Parathyroid adenoma (tissue), 2 donors: Measurements from ENCODE around the gene SIRPG.
"Not testable (repeated sequence)": the region's sequence is repeated elsewhere in the genome, so short reads cannot be mapped to it uniquely, and the experiment has no call there.

Experiments used
- H2AFZ ChIP-seq: fragments of 300-600 bp; sonication (generic); one replicate; pipeline ENCODE4 v1.7.0; 2017; ENCODE audit warnings: antibody characterized with exemption, mild to moderate bottlenecking
- H3K27ac ChIP-seq: fragments of 300-600 bp; sonication (generic); one replicate; pipeline ENCODE4 v1.7.0; 2017
- H3K27me3 ChIP-seq: fragments of 300-600 bp; sonication (generic); one replicate; pipeline ENCODE4 v1.7.0; 2017; ENCODE audit warnings: low read length; ENCODE audit not compliant: control insufficient read depth, insufficient read depth
- H3K36me3 ChIP-seq: fragments of 300-600 bp; sonication (generic); one replicate; pipeline ENCODE4 v1.7.0; 2017; ENCODE audit warnings: low read length; ENCODE audit not compliant: control insufficient read depth, insufficient read depth
- H3K4me1 ChIP-seq: fragments of 300-600 bp; sonication (generic); one replicate; pipeline ENCODE4 v1.7.0; 2017; ENCODE audit warnings: control low read depth
- H3K4me2 ChIP-seq: fragments of 300-600 bp; sonication (generic); one replicate; pipeline ENCODE4 v1.7.0; 2017; ENCODE audit warnings: low read length
- H3K4me3 ChIP-seq: fragments of 300-600 bp; sonication (generic); one replicate; pipeline ENCODE4 v1.7.0; 2017; ENCODE audit warnings: low read depth, low read length
- H3K79me2 ChIP-seq: fragments of 300-600 bp; sonication (generic); one replicate; pipeline ENCODE4 v1.7.0; 2017; ENCODE audit warnings: control low read depth
- H3K9ac ChIP-seq: fragments of 300-600 bp; sonication (generic); one replicate; pipeline ENCODE4 v1.7.0; 2017; ENCODE audit warnings: mild to moderate bottlenecking
- H3K9me3 ChIP-seq: fragments of 300-600 bp; sonication (generic); one replicate; pipeline ENCODE4 v1.7.0; 2017; ENCODE audit warnings: low read length; ENCODE audit not compliant: control insufficient read depth
- CTCF ChIP-seq: fragments of 300-600 bp; sonication (generic); IDR thresholded peaks from one replicate; pipeline ENCODE4 v1.7.0; 2017; ENCODE audit warnings: antibody characterized with exemption, mild to moderate bottlenecking
- donor health status: primary hyperparathyroidism.

The SIRPG gene

DNA sequence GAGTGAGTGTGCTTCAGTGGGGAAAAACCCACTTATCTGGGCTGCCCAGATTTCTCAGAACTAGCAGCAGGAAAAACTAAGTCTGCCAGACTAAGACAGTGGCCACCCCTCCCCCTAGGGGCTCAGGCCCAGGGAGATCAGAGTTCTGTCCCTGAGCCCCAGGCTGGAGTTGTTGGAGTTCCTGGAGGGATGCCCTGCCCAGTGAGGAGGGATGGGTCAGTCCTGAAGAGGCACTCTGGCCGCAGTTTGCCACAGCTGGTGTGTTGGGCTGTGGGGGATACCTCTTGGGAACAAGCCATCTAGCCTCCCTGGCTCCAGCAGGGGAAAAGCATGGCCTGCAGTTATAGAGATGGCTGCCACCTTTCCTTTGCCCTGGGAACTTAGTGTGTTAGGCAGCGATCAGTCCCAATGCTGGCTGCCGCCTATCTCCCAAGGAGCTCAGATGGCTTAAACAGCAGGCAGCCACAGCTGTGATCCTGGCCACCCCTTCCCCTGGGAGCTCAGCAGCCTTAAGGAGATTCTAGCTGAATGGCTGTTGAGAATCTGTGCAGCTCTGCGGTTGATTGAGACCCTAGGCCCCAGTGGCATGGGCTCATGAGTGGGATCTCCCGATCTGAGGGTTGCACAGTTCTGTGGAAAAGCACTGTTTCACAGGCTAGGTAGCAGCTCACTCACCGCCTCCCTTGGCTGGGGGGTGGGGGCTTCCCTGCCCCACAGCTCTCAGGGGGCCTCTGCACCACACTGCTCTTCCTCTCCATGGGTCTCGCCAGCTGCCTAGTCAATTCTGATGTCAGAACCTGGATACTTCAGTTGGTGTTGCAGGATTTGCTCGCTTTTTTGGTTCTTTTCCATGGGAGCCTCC, 13.2 kb downstream of the SIRPG start:
- no peak overlapping the region for H3K4me2 ChIP-seq
- H3K36me3 ChIP-seq: no peaks in the 10 kb centered on the region
- no peaks in the 10 kb centered on the region for H3K9me3 ChIP-seq
- H3K4me3 ChIP-seq: no peak overlapping the region
- no peaks in the 10 kb centered on the region for H3K79me2 ChIP-seq
- H3K9ac ChIP-seq: no peak overlapping the region
- H3K27ac ChIP-seq: no peak overlapping the region
- no peaks in the 10 kb centered on the region for H3K27me3 ChIP-seq
- no peak overlapping the region for H2AFZ ChIP-seq
- H3K4me1 ChIP-seq: no peaks in the 10 kb centered on the region
- TF ChIP-seq CTCF: no peak

DNA sequence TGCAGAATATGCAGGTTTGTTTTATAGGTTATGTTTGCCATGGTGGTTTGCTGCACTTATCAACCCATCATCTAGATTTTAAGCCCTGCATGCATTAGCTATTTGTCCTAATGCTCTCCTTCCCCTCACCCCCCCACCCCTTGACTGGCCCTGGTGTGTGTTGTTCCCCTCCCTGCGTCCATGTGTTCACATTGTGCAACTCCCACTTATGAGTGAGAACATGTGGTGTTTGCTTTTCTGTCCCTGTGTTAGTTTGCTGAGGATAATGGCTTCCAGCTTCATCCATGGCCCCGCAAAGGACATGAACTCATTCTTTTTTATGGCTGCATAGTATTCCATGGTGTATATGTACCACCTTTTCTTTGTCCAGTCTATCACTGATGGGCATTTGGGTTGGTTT, 18.9 kb downstream of the SIRPG start:
- not testable (repeated sequence) for H3K79me2 ChIP-seq, H3K9me3 ChIP-seq, H3K27ac ChIP-seq, H2AFZ ChIP-seq, H3K9ac ChIP-seq, H3K4me2 ChIP-seq, H3K27me3 ChIP-seq, H3K4me1 ChIP-seq, H3K4me3 ChIP-seq, H3K36me3 ChIP-seq

GRCh38 chr20:1637755-1638154, 19.8 kb downstream of the SIRPG start:
- no peak overlapping the region for H3K4me3 ChIP-seq
- no peak for TF ChIP-seq CTCF
- H3K27ac ChIP-seq: no peak overlapping the region
- H2AFZ ChIP-seq: no peak overlapping the region
- no peak overlapping the region for H3K4me2 ChIP-seq
- H3K4me1 ChIP-seq: no peaks in the 10 kb centered on the region
- H3K9me3 ChIP-seq: no peaks in the 10 kb centered on the region
- H3K9ac ChIP-seq: no peak overlapping the region
- no peaks in the 10 kb centered on the region for H3K79me2 ChIP-seq
- no peaks in the 10 kb centered on the region for H3K36me3 ChIP-seq
- H3K27me3 ChIP-seq: no peaks in the 10 kb centered on the region

- H3K27ac ChIP-seq: no peak overlapping the region
- H3K36me3 ChIP-seq: no peaks in the 10 kb centered on the region
- no peaks in the 10 kb centered on the region for H3K27me3 ChIP-seq
- no peak overlapping the region for H3K4me3 ChIP-seq
- no peak for TF ChIP-seq CTCF
- H2AFZ ChIP-seq: no peak overlapping the region
- H3K4me2 ChIP-seq: no peak overlapping the region
- H3K9ac ChIP-seq: no peak overlapping the region
- H3K79me2 ChIP-seq: no peaks in the 10 kb centered on the region
- no peaks in the 10 kb centered on the region for H3K4me1 ChIP-seq
- no peaks in the 10 kb centered on the region for H3K9me3 ChIP-seq
Observed at GRCh38 chr20:1637226-1637625, 20.4 kb downstream of the SIRPG start.

- Histone ChIP-seq H3K9ac (no peak overlapping the region), H3K36me3 (no peaks in the 10 kb centered on the region), H3K79me2 (no peaks in the 10 kb centered on the region), H3K4me3 (no peak overlapping the region), H2AFZ (no peak overlapping the region), H3K27ac (no peak overlapping the region), H3K4me1 (no peaks in the 10 kb centered on the region), H3K9me3 (no peaks in the 10 kb centered on the region), H3K27me3 (no peaks in the 10 kb centered on the region), H3K4me2 (no peak overlapping the region)
- no peak for TF ChIP-seq CTCF
Observed at GRCh38 chr20:1636621-1637020, 21.0 kb downstream of the SIRPG start.
